GM12874 (cell line): Measurements from ENCODE around the gene KCNQ4.

Source experiments
- TF ChIP-seq, protein P1 (sequence below): IDR thresholded peaks from 2 replicates; pipeline ENCODE4 v1.5.1; 2011; ENCODE audit warnings: low read depth, mild to moderate bottlenecking, control low read depth, low read length, moderate library complexity; ENCODE audit not compliant: insufficient read depth

The KCNQ4 gene

DNA sequence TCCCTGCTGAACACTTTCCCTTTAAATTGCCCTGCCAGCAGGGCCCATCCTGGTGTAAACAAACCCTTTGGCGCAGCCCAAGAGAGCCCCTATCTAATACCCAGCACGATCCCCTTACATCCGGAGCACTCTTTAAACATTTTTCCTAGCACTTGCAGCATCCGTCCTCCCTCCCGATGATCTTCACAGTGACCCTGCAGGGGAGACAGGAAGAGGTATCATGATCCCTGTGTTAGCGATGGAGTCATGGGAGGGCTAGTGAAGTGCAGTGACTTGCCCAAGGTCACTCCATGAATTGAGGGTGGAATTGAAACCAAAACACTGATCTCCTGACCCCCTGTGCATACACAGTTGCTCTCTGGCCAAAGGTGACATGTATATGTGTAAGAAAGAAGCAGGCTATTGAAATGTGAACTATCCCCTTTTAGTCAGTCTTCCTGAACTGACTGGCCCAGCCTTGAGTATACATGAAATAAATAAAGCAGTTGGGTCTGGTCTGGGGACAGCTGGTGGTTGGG lies 9.8 kb upstream of the KCNQ4 start:
- TF ChIP-seq, protein P1, sequence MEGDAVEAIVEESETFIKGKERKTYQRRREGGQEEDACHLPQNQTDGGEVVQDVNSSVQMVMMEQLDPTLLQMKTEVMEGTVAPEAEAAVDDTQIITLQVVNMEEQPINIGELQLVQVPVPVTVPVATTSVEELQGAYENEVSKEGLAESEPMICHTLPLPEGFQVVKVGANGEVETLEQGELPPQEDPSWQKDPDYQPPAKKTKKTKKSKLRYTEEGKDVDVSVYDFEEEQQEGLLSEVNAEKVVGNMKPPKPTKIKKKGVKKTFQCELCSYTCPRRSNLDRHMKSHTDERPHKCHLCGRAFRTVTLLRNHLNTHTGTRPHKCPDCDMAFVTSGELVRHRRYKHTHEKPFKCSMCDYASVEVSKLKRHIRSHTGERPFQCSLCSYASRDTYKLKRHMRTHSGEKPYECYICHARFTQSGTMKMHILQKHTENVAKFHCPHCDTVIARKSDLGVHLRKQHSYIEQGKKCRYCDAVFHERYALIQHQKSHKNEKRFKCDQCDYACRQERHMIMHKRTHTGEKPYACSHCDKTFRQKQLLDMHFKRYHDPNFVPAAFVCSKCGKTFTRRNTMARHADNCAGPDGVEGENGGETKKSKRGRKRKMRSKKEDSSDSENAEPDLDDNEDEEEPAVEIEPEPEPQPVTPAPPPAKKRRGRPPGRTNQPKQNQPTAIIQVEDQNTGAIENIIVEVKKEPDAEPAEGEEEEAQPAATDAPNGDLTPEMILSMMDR = no peak

DNA sequence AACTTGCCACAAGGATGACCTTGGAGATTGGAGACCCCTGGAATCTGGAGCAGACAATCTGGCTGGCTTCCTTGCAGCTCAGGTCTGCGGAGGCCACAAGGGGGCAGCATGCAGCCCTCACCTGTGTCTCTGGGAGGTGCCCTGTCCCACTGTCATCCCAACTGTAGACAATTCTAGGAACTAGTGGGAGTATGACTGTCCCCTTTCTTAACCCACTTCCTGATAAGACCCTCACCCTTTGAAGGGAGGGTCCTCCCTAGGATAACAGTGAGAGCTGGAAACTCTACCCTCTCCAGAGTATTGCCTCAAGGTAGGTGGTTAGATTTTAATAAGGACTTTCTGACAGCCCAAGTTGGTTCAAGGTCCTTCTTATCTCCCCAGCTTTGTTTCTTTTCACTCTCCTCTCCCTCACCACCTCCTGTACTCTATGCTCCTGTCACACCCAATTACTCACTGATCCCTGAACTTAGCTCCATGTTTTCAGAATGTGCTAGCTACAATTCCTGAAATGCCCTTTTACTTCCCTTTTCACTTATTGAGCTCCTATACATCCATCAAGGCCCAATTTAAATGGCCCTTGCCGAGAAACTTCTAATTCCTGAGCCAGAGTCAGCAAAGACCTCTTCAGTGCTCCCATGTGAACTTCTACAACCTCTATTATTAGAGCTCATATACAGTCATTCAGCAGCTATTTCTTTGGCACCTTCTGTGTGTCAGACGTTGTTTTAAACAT lies 9.2 kb upstream of the KCNQ4 start:
- TF ChIP-seq, protein P1 = peak; percentile 89

DNA sequence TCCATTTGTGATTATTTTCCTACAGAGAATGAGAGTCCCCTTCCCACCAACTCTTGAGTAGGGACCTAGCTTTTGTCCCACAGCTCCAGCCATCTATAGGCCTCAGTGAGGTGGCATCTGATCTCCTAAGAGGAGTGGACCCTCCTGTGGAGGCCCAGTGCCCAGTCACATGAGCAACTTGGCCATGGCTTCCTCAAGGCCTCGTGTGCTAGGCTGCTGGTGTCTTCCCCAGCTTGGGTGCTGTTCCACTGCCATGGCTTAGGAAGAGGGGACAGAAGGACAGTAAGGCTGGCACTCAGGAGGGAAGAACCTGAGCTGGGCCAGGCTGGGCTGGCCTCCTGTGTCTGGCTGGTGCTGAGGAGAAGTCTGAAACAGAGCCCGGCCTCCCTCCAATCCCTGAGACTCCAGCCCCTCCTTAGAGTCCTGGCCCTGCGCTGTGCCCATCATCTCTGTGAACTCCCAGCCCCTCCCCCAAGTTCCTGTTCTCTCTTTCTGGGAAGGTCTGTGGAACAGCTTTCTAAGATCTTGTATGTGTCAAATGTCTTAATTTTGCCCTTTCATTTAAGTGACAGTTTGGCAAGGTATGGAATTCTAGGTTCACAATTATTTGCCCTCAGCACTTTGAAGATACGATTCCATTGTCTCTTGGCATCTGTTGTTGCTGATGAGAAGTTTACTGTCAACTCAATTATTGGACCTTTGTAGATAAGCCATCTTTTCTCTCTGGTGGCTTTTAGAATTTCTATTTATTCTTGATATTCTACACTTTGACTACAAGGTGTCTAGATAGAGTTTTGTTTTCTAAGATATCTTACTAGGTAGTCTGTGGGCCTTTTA lies 7.1 kb upstream of the KCNQ4 start:
- TF ChIP-seq, protein P1 = no peak

DNA sequence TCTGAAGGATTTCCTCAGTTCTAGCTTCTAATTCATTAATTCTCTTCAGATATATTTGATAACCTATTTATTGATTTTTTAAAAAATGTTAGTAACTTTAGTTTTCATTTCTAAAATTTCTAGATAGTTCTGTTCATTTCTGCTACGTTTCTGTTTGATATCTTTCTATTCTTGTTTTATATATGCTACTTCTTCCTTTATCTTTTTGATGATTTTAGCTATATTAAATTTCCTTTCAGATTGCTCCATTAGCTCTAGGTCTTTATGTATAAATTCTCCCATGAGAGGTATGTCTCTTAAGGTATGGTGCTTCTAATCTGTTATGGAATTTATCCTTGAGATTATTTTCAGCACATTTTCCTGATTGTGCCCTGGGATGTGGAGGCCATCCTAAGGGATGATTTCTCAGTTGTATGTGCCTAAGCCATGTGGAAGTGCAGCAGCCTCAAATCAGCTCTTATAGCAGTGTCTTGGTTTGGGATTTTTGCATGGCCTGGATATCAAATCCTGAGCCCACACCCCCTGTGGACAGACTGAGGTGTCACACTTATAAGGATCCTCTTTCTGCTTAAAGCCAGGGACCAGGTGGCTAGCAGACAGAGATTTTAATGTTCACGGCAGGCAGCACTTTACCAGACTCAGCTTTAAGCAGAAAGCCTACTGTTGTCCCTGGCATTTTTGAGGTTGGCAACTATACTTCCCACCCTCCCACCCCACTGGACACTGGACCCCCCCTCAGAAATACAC lies 6.2 kb upstream of the KCNQ4 start:
- TF ChIP-seq, protein P1 = no peak

DNA sequence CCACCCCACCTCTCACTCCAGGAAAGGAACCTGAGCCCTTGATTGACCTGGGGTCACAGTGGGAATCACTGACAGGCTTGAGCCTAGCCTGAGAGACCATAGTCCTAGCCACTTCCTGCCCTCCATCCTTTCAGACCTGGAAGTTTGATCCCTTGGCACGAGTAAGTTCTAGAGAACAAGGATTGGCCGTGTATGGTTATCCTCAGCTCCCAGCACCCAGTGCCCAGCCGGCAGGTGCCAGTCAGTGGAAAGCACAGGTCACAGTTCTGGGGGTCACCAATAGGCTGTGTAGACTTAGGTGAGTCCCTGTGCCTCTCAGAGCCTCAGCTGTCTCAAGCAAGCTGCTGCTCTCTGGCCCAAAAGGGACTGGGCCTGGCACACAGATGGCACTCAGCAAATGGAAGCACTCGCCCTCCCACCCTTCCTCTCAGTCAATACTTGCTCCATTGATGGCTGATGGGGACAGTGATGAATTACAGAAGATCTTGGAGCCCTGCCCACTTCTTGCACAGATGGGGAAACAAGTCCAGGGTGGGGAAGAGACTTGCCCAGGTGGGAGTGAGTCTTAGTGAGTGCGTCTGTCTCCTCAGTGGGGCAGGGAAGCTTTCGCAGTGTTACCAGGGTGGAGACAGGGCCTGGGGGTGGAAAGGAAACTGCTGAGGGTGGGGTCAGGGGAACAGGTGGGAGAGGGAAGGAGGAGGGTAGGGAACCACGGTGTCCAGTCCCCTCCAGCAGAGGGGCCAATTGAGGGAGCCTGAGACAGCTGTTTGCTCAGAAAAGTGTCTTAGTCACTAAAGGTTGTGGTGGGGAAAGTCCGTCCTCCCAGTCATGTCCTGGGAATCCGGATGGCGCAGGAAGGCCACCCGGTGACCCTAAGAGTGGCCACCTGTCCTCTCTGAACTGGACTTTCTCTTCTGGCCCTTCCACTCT lies 2.6 kb upstream of the KCNQ4 start:
- TF ChIP-seq, protein P1 = no peak

DNA sequence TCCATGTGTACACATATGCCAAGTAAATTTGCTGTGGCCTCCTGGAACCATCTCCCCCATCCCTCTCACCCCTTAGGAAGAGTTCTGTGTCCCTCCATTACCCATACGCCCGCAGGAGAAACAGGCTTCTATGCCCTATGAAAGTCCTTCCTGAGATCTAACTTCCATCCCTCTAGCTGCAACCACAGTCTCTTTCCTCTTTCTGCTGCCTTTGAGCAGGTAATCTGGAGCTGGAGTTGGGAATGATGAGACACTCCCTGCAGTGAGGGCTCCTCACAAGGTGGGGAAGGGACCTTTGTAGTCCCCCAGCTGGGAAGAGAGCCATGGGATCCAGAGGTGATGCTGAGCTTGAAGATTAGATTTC lies 2.0 kb upstream of the KCNQ4 start:
- TF ChIP-seq, protein P1 = no peak
